ENCODE data around the gene SIM1. TPM values are rescaled to one million over a fixed set of nuclear protein-coding genes. Genes with fewer than 3 reads are reported as not detected.

Gene SIM1
- total and polyA plus RNA-seq, 2 of the 8 experiments (the other 6 are each of a cell fraction or from before 2014, with no cell fraction given) = 0.02 to 0.39 TPM

DNA sequence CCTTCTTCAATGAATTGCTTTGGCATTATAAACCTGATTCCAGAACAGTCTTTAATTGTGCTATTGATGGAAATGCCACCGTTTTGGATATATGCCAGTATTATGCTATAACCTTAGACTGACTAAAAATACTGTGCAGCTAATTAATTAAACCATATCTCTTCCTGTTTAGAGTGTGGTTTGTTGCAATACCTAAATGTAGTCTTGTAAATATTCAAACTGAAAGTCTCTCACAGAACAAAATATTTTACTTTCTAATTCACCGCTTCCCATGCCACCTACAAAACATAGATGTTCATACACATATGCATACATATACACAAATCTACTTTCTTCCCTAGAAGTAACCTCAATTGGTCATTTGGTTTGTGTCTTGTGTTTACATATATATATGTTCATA lies 126.6 kb downstream of the SIM1 start:
- Histone ChIP-seq H2BK5ac (ENCODE audit: low read depth, low read length) (no peak overlapping the region), H3K9ac (replicated peaks in 1 of 4; ENCODE audit: extremely low read depth in 1 of 4, low read depth in 3 of 4, low read length in 3 of 4) (no peak overlapping the region), H2BK120ac (replicated peaks; ENCODE audit: low read depth, low read length) (no peak overlapping the region), H2BK15ac (ENCODE audit: low read length) (no peak overlapping the region), H3K9me3 (ENCODE audit: insufficient read depth in 2 of 2, low read depth in 1 of 2, low read length in 1 of 2) (no peaks in the 10 kb centered on the region), H2BK20ac (ENCODE audit: low read length) (no peak overlapping the region), H3K4ac (replicated peaks; ENCODE audit: insufficient read length, low read depth, low read length) (no peak overlapping the region), H3K36me3 (ENCODE audit: control insufficient read depth in 2 of 4, insufficient read depth in 4 of 4, low read length in 3 of 4) (no peaks in the 10 kb centered on the region), H3K79me1 (ENCODE audit: low read depth, low read length) (no peaks in the 10 kb centered on the region), H3K14ac (ENCODE audit: insufficient read length) (no peak overlapping the region), H3K23me2 (ENCODE audit: low read depth, low read length) (no peaks in the 10 kb centered on the region; the same call in 1 of the 2 replicates), H4K5ac (ENCODE audit: insufficient read length, low read depth, low read length) (no peak overlapping the region), H4K20me1 (replicated peaks in 1 of 2; ENCODE audit: control insufficient read depth in 1 of 2, insufficient read depth in 2 of 2, low read length in 2 of 2) (no peaks in the 10 kb centered on the region), H3K27ac (ENCODE audit: low read depth, low read length) (no peak overlapping the region), H3K4me2 (ENCODE audit: insufficient read depth in 1 of 2, low read depth in 2 of 2, low read length in 2 of 2) (no peak overlapping the region), H2AFZ (ENCODE audit: low read length) (no peak overlapping the region), H3K79me2 (ENCODE audit: control insufficient read depth in 1 of 2, insufficient read depth in 2 of 2, low read length in 2 of 2) (no peaks in the 10 kb centered on the region), H3K56ac (replicated peaks; ENCODE audit: insufficient read length, low read depth, low read length) (no peak overlapping the region), H3K4me3 (ENCODE audit: extremely low read depth in 1 of 4, insufficient read depth in 2 of 4, low read depth in 3 of 4, low read length in 4 of 4) (no peak overlapping the region), H3K23ac (ENCODE audit: insufficient read length) (no peak overlapping the region), H3K4me1 (replicated peaks in 1 of 4; ENCODE audit: control insufficient read depth in 3 of 4, insufficient read depth in 4 of 4, low read length in 3 of 4) (no peaks in the 10 kb centered on the region), H2BK12ac (ENCODE audit: low read depth, low read length) (no peak overlapping the region), H4K8ac (ENCODE audit: extremely low read depth, insufficient read depth, low read length) (no peak overlapping the region), H3K18ac (ENCODE audit: extremely low read depth, low read length) (no peak overlapping the region), H2AK5ac (ENCODE audit: low read depth, low read length) (no peak overlapping the region), H4K91ac (replicated peaks; ENCODE audit: insufficient read length, low read length) (no peak overlapping the region), H3K27me3 (replicated peaks in 1 of 4; ENCODE audit: control insufficient read depth in 3 of 4, extremely low read depth in 1 of 4, insufficient read depth in 3 of 4, low read length in 3 of 4) (no peaks in the 10 kb centered on the region)
- DNase-seq (ENCODE audit: low read depth in 1 of 2, low spot score in 2 of 2) (no peak), FAIRE-seq (no peak)
- WGBS, 2 experiments (ENCODE audit: extremely low coverage in 1 of 2, insufficient coverage in 1 of 2, insufficient read length in 1 of 2, insufficient replicate concordance in 2 of 2, low coverage in 1 of 2, low lambda C conversion rate in 2 of 2, missing lambda C conversion rate in 1 of 2) = 94% methylated on average over 2 of the region's 2 CpGs; no CpG with 5 or more reads in 1 of the 2 experiments
- TF ChIP-seq TCF12 (IDR thresholded peaks at IDR 0.05; ENCODE audit: low read depth, low read length) (no peak), BACH1 (IDR thresholded peaks at IDR 0.05; ENCODE audit: low read length) (no peak), NRF1 (IDR thresholded peaks at IDR 0.05; ENCODE audit: low read depth, low read length) (no peak), RXRA (IDR thresholded peaks at IDR 0.05; ENCODE audit: insufficient read depth, low read depth, low read length) (no peak), E2F6 (IDR thresholded peaks at IDR 0.05) (no peak), TEAD4 (IDR thresholded peaks at IDR 0.05; ENCODE audit: low read depth, low read length) (no peak), TBP (IDR thresholded peaks at IDR 0.05; ENCODE audit: low read depth, low read length) (no peak), RFX5 (IDR thresholded peaks at IDR 0.05; ENCODE audit: borderline replicate concordance, low read depth, low read length) (no peak), SIN3A (conservative IDR thresholded peaks at IDR 0.05 in 1 of 2, IDR thresholded peaks at IDR 0.05 in 1 of 2; ENCODE audit: low read depth in 1 of 2, low read length in 2 of 2) (no peak), JUND (IDR thresholded peaks at IDR 0.05; ENCODE audit: low read length) (no peak), POLR2AphosphoS5 (IDR thresholded peaks at IDR 0.05; ENCODE audit: low read depth, low read length) (no peak), EGR1 (IDR thresholded peaks at IDR 0.05; ENCODE audit: borderline replicate concordance, low read depth, low read length) (no peak), RBBP5 (IDR thresholded peaks at IDR 0.05; ENCODE audit: borderline replicate concordance, low read depth, low read length) (no peak)
- ChIA-PET POLR2A (ENCODE audit: partially characterized antibody) (no interaction called here), CTCF (ENCODE audit: partially characterized antibody) (interaction anchor here (1.0 kb wide), 1 partner anchor 11 kb away, joined by 3 read pairs; no protein-coding TSS in a partner anchor)
